K562 (cell line): Measurements from ENCODE around the gene FAM83D. TPM values are rescaled to one million over a fixed set of nuclear protein-coding genes. Genes with fewer than 3 reads are reported as not detected.

ENCODE experiments used
- FUS ChIP-seq: fragments of 200-400 bp; formaldehyde crosslinking; optimal IDR thresholded peaks from 2 replicates; pipeline ENCODE3; 2017; ENCODE audit warnings: low read depth, low read length
- PCBP2 ChIP-seq: fragments of 200-400 bp; formaldehyde crosslinking; IDR thresholded peaks from 2 replicates; pipeline ENCODE4 v1.6.1; 2018; ENCODE audit warnings: low read length, low read depth, mild to moderate bottlenecking, moderate library complexity; ENCODE audit not compliant: poor library complexity, severe bottlenecking
- POLR2AphosphoS5 ChIP-seq: IDR thresholded peaks from 2 replicates; pipeline ENCODE4 v1.6.1; 2011; ENCODE audit warnings: mild to moderate bottlenecking, low read depth, low read length, moderate library complexity; ENCODE audit not compliant: control insufficient read depth, insufficient read depth
- REST ChIP-seq, 2 experiments: fragments of 450-650 bp; formaldehyde crosslinking in 1 of 2; IDR thresholded peaks; 2 replicates each; pipeline versions ENCODE4 v1.4.0 to v1.6.1; 2014 to 2020; ENCODE audit warnings: mild to moderate bottlenecking in 2 of 2, borderline replicate concordance in 1 of 2, low read depth in 1 of 2
- ZHX1 ChIP-seq: fragments of 150-350 bp; conservative IDR thresholded peaks from 2 replicates; pipeline ENCODE4 v1.6.1; 2014; ENCODE audit warnings: low read length
- ZNF12 ChIP-seq: sonication (generic); formaldehyde crosslinking; IDR thresholded peaks from 2 replicates; pipeline ENCODE4 v1.4.0; 2020; ENCODE audit warnings: mild to moderate bottlenecking, missing genetic modification reagents
- ZNF263 ChIP-seq: sonication (generic); formaldehyde crosslinking; IDR thresholded peaks from 2 replicates; pipeline ENCODE4 v1.8.0; 2022; ENCODE audit warnings: mild to moderate bottlenecking, missing genetic modification reagents, borderline replicate concordance
- ZNF609 ChIP-seq: sonication (generic); formaldehyde crosslinking; IDR thresholded peaks from 2 replicates; pipeline ENCODE4 v1.8.1; 2023; ENCODE audit warnings: missing genetic modification reagents, mild to moderate bottlenecking, borderline replicate concordance
- polyA plus RNA-seq, 8 experiments: library from polyadenylated mRNA; depleted of rRNA in 4 of 8; stranded (reverse) in 5 of 8; unstranded in 3 of 8; fragments of >200 nt; fragmentation: Nextera tagmentation in 2 of 8; fragmentation: Illumina TruSeq in 1 of 8; extraction: Ambion mirVana in 2 of 8; extraction: Trizol in 1 of 8; gene quantifications; 2 replicates each; pipeline versions ENCODE4 v1.2.1 to v1.2.3, GENCODE V29; 2011 to 2014; ENCODE audit warnings: inconsistent platforms in 1 of 8, missing spikeins in 1 of 8
- total RNA-seq, 7 experiments: library from RNA; depleted of rRNA in 6 of 7; stranded (reverse); fragments of >200 nt in 6 of 7; fragmentation: Illumina TruSeq in 2 of 7; extraction: Trizol in 2 of 7; gene quantifications; 2 replicates each; pipeline versions ENCODE4 v1.2.1 to v1.2.3, GENCODE V29; 2011 to 2021; ENCODE audit warnings: low replicate concordance in 1 of 7

The FAM83D gene
- total and polyA plus RNA-seq, 9 of the 15 experiments (the other 6 are each of a cell fraction or from before 2014, with no cell fraction given): 8.2 to 66.1 (median 43.5) TPM

- TF ChIP-seq REST (IDR thresholded peaks at IDR 0.05; ENCODE audit: borderline replicate concordance): peak; percentile 89; the same call in 1 of the 2 replicates
- TF ChIP-seq REST (CRISPR knock-in tag; IDR thresholded peaks at IDR 0.05; ENCODE audit: low read depth): 0 out of 2 replicates have a peak, but pooled peaks have one; percentile 43
- TF ChIP-seq ZNF609: 0 out of 2 replicates have a peak, but pooled peaks have one; percentile 38
- TF ChIP-seq PCBP2: no peak
- TF ChIP-seq ZHX1: no peak
- peak; percentile 30 for TF ChIP-seq ZNF263 (CRISPR knock-in tag)
- peak; percentile 89 for TF ChIP-seq POLR2AphosphoS5
- TF ChIP-seq FUS: peak; percentile 37
- TF ChIP-seq ZNF12 (CRISPR knock-in tag): no peak
These were observed at the start of gene FAM83D (continued) for GRCh38 chr20:38926142-38926933.
